Ectodermal cell (in vitro differentiated cells): ENCODE results near the gene AIG1.

ENCODE experiments used
- H3K27ac ChIP-seq: 2 replicates; pipeline ENCODE4 v1.7.0; 2013; ENCODE audit warnings: mild to moderate bottlenecking, low read depth, low read length; ENCODE audit not compliant: insufficient read depth, poor library complexity, severe bottlenecking
- H3K27me3 ChIP-seq: 2 replicates; pipeline ENCODE4 v1.7.0; 2013; ENCODE audit warnings: mild to moderate bottlenecking, low read length; ENCODE audit not compliant: insufficient read depth, control insufficient read depth, poor library complexity, severe bottlenecking
- H3K36me3 ChIP-seq: one replicate; pipeline ENCODE4 v1.7.0; 2013; ENCODE audit warnings: low read length; ENCODE audit not compliant: control insufficient read depth, insufficient read depth
- H3K4me1 ChIP-seq: one replicate; pipeline ENCODE4 v1.7.0; 2013; ENCODE audit warnings: low read length; ENCODE audit not compliant: control insufficient read depth, insufficient read depth
- H3K4me3 ChIP-seq: 2 replicates; pipeline ENCODE4 v1.7.0; 2013; ENCODE audit warnings: low read depth, low read length, control low read depth; ENCODE audit not compliant: insufficient read depth
- H3K9me3 ChIP-seq: 2 replicates; pipeline ENCODE4 v1.7.0; 2013; ENCODE audit warnings: mild to moderate bottlenecking, low read length, moderate library complexity; ENCODE audit not compliant: control insufficient read depth
- WGBS, 2 experiments: methylation state at CpG; one replicate each; pipeline ENCODE4 v1.1.7; 2013; ENCODE audit warnings: missing lambda C conversion rate in 2 of 2; 5-methylcytosine and 5-hydroxymethylcytosine counted together

The AIG1 gene

GRCh38 chr6:143222310-143222709, 161.6 kb downstream of the AIG1 start:
- Histone ChIP-seq H3K27me3 (no peaks in the 10 kb centered on the region), H3K36me3 (no peaks in the 10 kb centered on the region), H3K9me3 (no peaks in the 10 kb centered on the region), H3K4me1 (no peaks in the 10 kb centered on the region), H3K4me3 (no peak overlapping the region), H3K27ac (no peak overlapping the region)
- WGBS, 2 experiments, result 88 to 94% methylated on average over 5 of the region's 5 CpGs

GRCh38 chr6:143222801-143223231, 162.1 kb downstream of the AIG1 start:
- Histone ChIP-seq H3K27ac (no peak overlapping the region), H3K4me1 (no peaks in the 10 kb centered on the region), H3K9me3 (no peaks in the 10 kb centered on the region), H3K27me3 (no peaks in the 10 kb centered on the region), H3K4me3 (no peak overlapping the region), H3K36me3 (no peaks in the 10 kb centered on the region)
- WGBS, 2 experiments, result 94% methylated on average over 2 of the region's 2 CpGs

- Histone ChIP-seq H3K27me3 (no peaks in the 10 kb centered on the region), H3K4me3 (no peak overlapping the region), H3K36me3 (no peaks in the 10 kb centered on the region), H3K27ac (no peak overlapping the region), H3K9me3 (no peaks in the 10 kb centered on the region), H3K4me1 (no peaks in the 10 kb centered on the region)
- WGBS, 2 experiments, result 81 to 85% methylated on average over 8 of the region's 8 CpGs
These were observed 163.2 kb downstream of the AIG1 start for GRCh38 chr6:143223895-143224294.

- H3K36me3 ChIP-seq, result no peaks in the 10 kb centered on the region
- no peak overlapping the region for H3K27ac ChIP-seq
- H3K4me3 ChIP-seq, result no peak overlapping the region
- WGBS, 2 experiments, result 90 to 93% methylated on average over 2 of the region's 3 CpGs
- H3K27me3 ChIP-seq, result no peaks in the 10 kb centered on the region
- H3K4me1 ChIP-seq, result no peaks in the 10 kb centered on the region
- H3K9me3 ChIP-seq, result no peaks in the 10 kb centered on the region
These were observed 163.8 kb downstream of the AIG1 start for GRCh38 chr6:143224516-143224915.

- H3K9me3 ChIP-seq, result no peaks in the 10 kb centered on the region
- H3K27me3 ChIP-seq, result no peaks in the 10 kb centered on the region
- WGBS, 2 experiments, result 92 to 97% methylated on average over 2 of the region's 2 CpGs
- H3K4me3 ChIP-seq, result no peak overlapping the region
- no peaks in the 10 kb centered on the region for H3K36me3 ChIP-seq
- H3K4me1 ChIP-seq, result no peaks in the 10 kb centered on the region
- H3K27ac ChIP-seq, result no peak overlapping the region
These were observed 165.2 kb downstream of the AIG1 start for GRCh38 chr6:143225929-143226328.

GRCh38 chr6:143227675-143228074, 167.0 kb downstream of the AIG1 start:
- Histone ChIP-seq H3K27me3 (no peaks in the 10 kb centered on the region), H3K4me3 (no peak overlapping the region), H3K9me3 (no peaks in the 10 kb centered on the region), H3K27ac (no peak overlapping the region), H3K36me3 (no peaks in the 10 kb centered on the region), H3K4me1 (no peaks in the 10 kb centered on the region)
- 90 to 93% methylated on average over 3 of the region's 3 CpGs for WGBS, 2 experiments

GRCh38 chr6:143229400-143229799, 168.7 kb downstream of the AIG1 start:
- Histone ChIP-seq H3K27ac (no peak overlapping the region), H3K36me3 (no peaks in the 10 kb centered on the region), H3K4me1 (no peaks in the 10 kb centered on the region), H3K27me3 (no peaks in the 10 kb centered on the region), H3K9me3 (no peaks in the 10 kb centered on the region), H3K4me3 (no peak overlapping the region)
- WGBS, 2 experiments, result 75 to 100% methylated on average over 1 of the region's 1 CpG

- Histone ChIP-seq H3K9me3 (no peaks in the 10 kb centered on the region), H3K27me3 (no peaks in the 10 kb centered on the region), H3K4me1 (no peaks in the 10 kb centered on the region), H3K36me3 (no peaks in the 10 kb centered on the region), H3K4me3 (no peak overlapping the region), H3K27ac (no peak overlapping the region)
- WGBS, 2 experiments, result 85 to 96% methylated on average over 4 of the region's 4 CpGs
These were observed 172.2 kb downstream of the AIG1 start for GRCh38 chr6:143232849-143233248.

GRCh38 chr6:143233554-143234285, 173.0 kb downstream of the AIG1 start:
- Histone ChIP-seq H3K27ac (no peak overlapping the region), H3K4me3 (no peak overlapping the region), H3K27me3 (no peaks in the 10 kb centered on the region), H3K36me3 (no peaks in the 10 kb centered on the region), H3K9me3 (no peaks in the 10 kb centered on the region), H3K4me1 (no peaks in the 10 kb centered on the region)
- WGBS, 2 experiments, result 75 to 77% methylated on average over 5 to 8 of the region's 8 CpGs

- no peaks in the 10 kb centered on the region for H3K4me1 ChIP-seq
- no peak overlapping the region for H3K4me3 ChIP-seq
- H3K9me3 ChIP-seq, result no peaks in the 10 kb centered on the region
- H3K36me3 ChIP-seq, result no peaks in the 10 kb centered on the region
- 93 to 100% methylated on average over 2 of the region's 2 CpGs for WGBS, 2 experiments
- no peaks in the 10 kb centered on the region for H3K27me3 ChIP-seq
- no peak overlapping the region for H3K27ac ChIP-seq
These were observed 174.0 kb downstream of the AIG1 start for GRCh38 chr6:143234734-143235133.
